H9 (cell line): ENCODE measurements around the gene IER2. TPM values are rescaled to one million over a fixed set of nuclear protein-coding genes. Genes with fewer than 3 reads are reported as not detected.

Experiments
- DNase-seq: peaks from one replicate; pipeline ENCODE4 v3.0.0-alpha.2; 2017
- H2AFZ ChIP-seq: one replicate; pipeline ENCODE4 v1.6.1; 2013; ENCODE audit warnings: mild to moderate bottlenecking, low read length, control low read depth, moderate library complexity
- H2AK5ac ChIP-seq: 2 replicates; pipeline ENCODE4 v1.6.1; 2013; ENCODE audit warnings: low read length, control low read depth, mixed read lengths; ENCODE audit not compliant: insufficient read length
- H2BK120ac ChIP-seq: one replicate; pipeline ENCODE4 v1.6.1; 2013; ENCODE audit warnings: low read depth, mild to moderate bottlenecking, low read length, control low read depth, inconsistent platforms; ENCODE audit not compliant: poor library complexity, severe bottlenecking
- H2BK12ac ChIP-seq: 2 replicates; pipeline ENCODE4 v1.6.1; 2013; ENCODE audit warnings: low read length, control low read depth, mixed read lengths, low read depth; ENCODE audit not compliant: insufficient read length
- H2BK15ac ChIP-seq: 2 replicates; pipeline ENCODE4 v1.6.1; 2013; ENCODE audit warnings: low read depth, low read length, control low read depth
- H2BK20ac ChIP-seq: one replicate; pipeline ENCODE4 v1.6.1; 2013; ENCODE audit warnings: low read depth, mild to moderate bottlenecking, low read length, control low read depth, inconsistent platforms; ENCODE audit not compliant: poor library complexity, severe bottlenecking
- H2BK5ac ChIP-seq: 2 replicates; pipeline ENCODE4 v1.6.1; 2013; ENCODE audit warnings: low read length, control low read depth, mixed read lengths; ENCODE audit not compliant: insufficient read length
- H3K14ac ChIP-seq: 2 replicates; pipeline ENCODE4 v1.6.1; 2013; ENCODE audit warnings: low read length, control low read depth; ENCODE audit not compliant: insufficient read depth
- H3K18ac ChIP-seq: 2 replicates; pipeline ENCODE4 v1.6.1; 2013; ENCODE audit warnings: low read depth, mild to moderate bottlenecking, mixed read lengths, low read length, control low read depth; ENCODE audit not compliant: insufficient read length
- H3K23ac ChIP-seq: 2 replicates; pipeline ENCODE4 v1.6.1; 2013; ENCODE audit warnings: low read length, control low read depth, mixed read lengths, low read depth; ENCODE audit not compliant: insufficient read length
- H3K23me2 ChIP-seq: 2 replicates; pipeline ENCODE4 v1.6.1; 2013; ENCODE audit warnings: low read depth, mild to moderate bottlenecking, mixed read lengths, low read length, control low read depth; ENCODE audit not compliant: insufficient read length, poor library complexity, severe bottlenecking
- H3K27ac ChIP-seq: 2 replicates; pipeline ENCODE4 v1.5.1; 2013; ENCODE audit warnings: low read length, control low read depth, mixed read lengths, low read depth; ENCODE audit not compliant: insufficient read length
- H3K27me3 ChIP-seq: 2 replicates; pipeline ENCODE4 v1.6.1; 2013; ENCODE audit warnings: low read length, control low read depth, inconsistent platforms; ENCODE audit not compliant: insufficient read depth
- H3K4ac ChIP-seq: 2 replicates; pipeline ENCODE4 v1.6.1; 2013; ENCODE audit warnings: low read depth, mild to moderate bottlenecking, control low read depth, inconsistent platforms, low read length, moderate library complexity
- H3K4me1 ChIP-seq: 2 replicates; pipeline ENCODE4 v1.6.1; 2013; ENCODE audit warnings: low read length, control low read depth, inconsistent platforms; ENCODE audit not compliant: insufficient read depth
- H3K4me2 ChIP-seq: 2 replicates; pipeline ENCODE4 v1.6.1; 2013; ENCODE audit warnings: low read length, control low read depth, mixed read lengths; ENCODE audit not compliant: insufficient read length, insufficient read depth
- H3K56ac ChIP-seq: 2 replicates; pipeline ENCODE4 v1.6.1; 2013; ENCODE audit warnings: low read depth, mild to moderate bottlenecking, mixed read lengths, low read length, control low read depth; ENCODE audit not compliant: insufficient read length
- H3K79me1 ChIP-seq: 2 replicates; pipeline ENCODE4 v1.6.1; 2013; ENCODE audit warnings: low read depth, mild to moderate bottlenecking, moderate library complexity, low read length, control low read depth, inconsistent platforms; ENCODE audit not compliant: insufficient read depth, poor library complexity, severe bottlenecking
- H3K79me2 ChIP-seq: 2 replicates; pipeline ENCODE4 v1.6.1; 2013; ENCODE audit warnings: low read length, control low read depth, inconsistent platforms; ENCODE audit not compliant: insufficient read depth
- H3K9ac ChIP-seq: 2 replicates; pipeline ENCODE4 v1.6.1; 2013; ENCODE audit warnings: low read length, control low read depth, mixed read lengths; ENCODE audit not compliant: insufficient read length; ENCODE audit errors: extremely low read depth
- H3K9me3 ChIP-seq: one replicate; pipeline ENCODE4 v1.6.1; 2013; ENCODE audit warnings: low read depth, low read length, inconsistent platforms; ENCODE audit not compliant: control insufficient read depth
- H3T11ph ChIP-seq: one replicate; pipeline ENCODE4 v1.6.1; 2013; ENCODE audit warnings: mild to moderate bottlenecking, low read length, control low read depth, inconsistent platforms
- H4K20me1 ChIP-seq: one replicate; pipeline ENCODE4 v1.6.1; 2013; ENCODE audit not compliant: control insufficient read depth, insufficient read length, insufficient read depth
- H4K5ac ChIP-seq: 2 replicates; pipeline ENCODE4 v1.6.1; 2013; ENCODE audit warnings: low read depth, mild to moderate bottlenecking, mixed read lengths, low read length, control low read depth; ENCODE audit not compliant: insufficient read length
- H4K8ac ChIP-seq: replicated peaks from 2 replicates; pipeline ENCODE4 v1.6.1; 2013; ENCODE audit warnings: low read length, control low read depth, mixed read lengths, low read depth; ENCODE audit not compliant: insufficient read length
- H4K91ac ChIP-seq: 2 replicates; pipeline ENCODE4 v1.6.1; 2013; ENCODE audit warnings: low read depth, mild to moderate bottlenecking, moderate library complexity, mixed read lengths, low read length, control low read depth; ENCODE audit not compliant: insufficient read length
- H3K27ac Mint-ChIP-seq, 3 experiments: 2 replicates in 2 of 3; 3 replicates in 1 of 3; pipeline ENCODE4 v1.8.0; 2020 to 2021; ENCODE audit warnings: mixed read lengths in 3 of 3, mild to moderate bottlenecking in 1 of 3, moderate library complexity in 1 of 3
- H3K27me3 Mint-ChIP-seq: 2 replicates; pipeline ENCODE4 v1.8.0; 2021; ENCODE audit warnings: low read depth, mild to moderate bottlenecking, moderate library complexity, mixed read lengths
- H3K36me3 Mint-ChIP-seq, 3 experiments: 2 replicates in 2 of 3; 3 replicates in 1 of 3; pipeline ENCODE4 v1.8.0; 2020 to 2021; ENCODE audit warnings: low read depth in 3 of 3, mixed read lengths in 3 of 3; ENCODE audit not compliant: insufficient read depth in 1 of 3
- H3K4me1 Mint-ChIP-seq, 2 experiments: 2 replicates each; pipeline ENCODE4 v1.8.0; 2020; ENCODE audit warnings: mixed read lengths in 2 of 2
- H3K4me3 Mint-ChIP-seq, 2 experiments: 2 replicates in 1 of 2; 3 replicates in 1 of 2; pipeline ENCODE4 v1.8.0; 2020 to 2021; ENCODE audit warnings: mild to moderate bottlenecking in 2 of 2, mixed read lengths in 2 of 2, moderate library complexity in 1 of 2
- H3K9me3 Mint-ChIP-seq, 2 experiments: 2 replicates in 1 of 2; 3 replicates in 1 of 2; pipeline ENCODE4 v1.8.0; 2020; ENCODE audit warnings: mild to moderate bottlenecking in 2 of 2, mixed read lengths in 2 of 2, moderate library complexity in 1 of 2
- CTCF ChIP-seq: fragments of 200-600 bp; sonication (generic); conservative IDR thresholded peaks from 3 replicates; pipeline ENCODE4 v1.8.0; 2021; ENCODE audit warnings: antibody characterized with exemption, mild to moderate bottlenecking
- WGBS: extraction: QIAGEN DNeasy Blood & Tissue Kit; methylation state at CpG from one replicate; pipeline ENCODE4 v1.1.7; 2013; ENCODE audit warnings: missing lambda C conversion rate, low lambda C conversion rate, mixed read lengths; ENCODE audit not compliant: insufficient read length; ENCODE audit errors: extremely low coverage; 5-methylcytosine and 5-hydroxymethylcytosine counted together
- total RNA-seq: library from RNA; stranded (reverse); gene quantifications from 2 replicates; pipeline ENCODE4 v1.2.1, GENCODE V29; 2021

The IER2 gene
- total RNA-seq, 1 experiment from 2014 or later: 160 TPM

DNA sequence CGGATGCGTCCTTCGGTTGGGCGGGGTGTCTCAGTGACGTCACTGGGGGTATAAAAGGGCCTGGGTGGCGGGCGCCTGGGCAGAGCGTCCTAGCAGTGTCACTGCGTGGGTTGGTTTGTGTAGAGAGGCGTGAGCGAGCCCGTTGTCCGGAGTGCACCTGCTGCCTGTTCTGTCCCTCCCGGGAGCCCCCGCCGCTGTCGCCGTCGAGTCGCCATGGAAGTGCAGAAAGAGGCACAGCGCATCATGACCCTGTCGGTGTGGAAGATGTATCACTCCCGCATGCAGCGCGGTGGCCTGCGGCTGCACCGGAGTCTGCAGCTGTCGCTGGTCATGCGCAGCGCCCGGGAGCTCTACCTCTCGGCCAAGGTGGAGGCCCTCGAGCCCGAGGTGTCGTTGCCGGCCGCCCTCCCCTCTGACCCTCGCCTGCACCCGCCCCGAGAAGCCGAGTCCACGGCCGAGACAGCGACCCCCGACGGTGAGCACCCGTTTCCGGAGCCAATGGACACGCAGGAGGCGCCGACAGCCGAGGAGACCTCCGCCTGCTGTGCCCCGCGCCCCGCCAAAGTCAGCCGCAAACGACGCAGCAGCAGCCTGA lies 2.9 kb downstream of the IER2 start:
- H3K79me2 ChIP-seq: peaks cover 17% of the 10 kb centered on the region; the same call in 1 of the 2 replicates
- Mint-ChIP-seq H3K36me3 (peaks cover 14 to 21% (median 18%) of the 10 kb centered on the region in 3 experiments), H3K27me3 (peaks cover 12% of the 10 kb centered on the region), H3K27ac (peak overlapping the region; percentile 98 to 100 (median 99)), H3K4me3 (peak overlapping the region; percentile 96 to 97), H3K4me1 (peaks cover 23 to 28% of the 10 kb centered on the region in 2 experiments), H3K9me3 (peaks cover 8 to 9% of the 10 kb centered on the region in 2 experiments; a peak in 3 of 5 replicates)
- no peaks in the 10 kb centered on the region; the same call in 1 of the 2 replicates for H3K4me1 ChIP-seq
- H2AK5ac ChIP-seq: no peak overlapping the region
- H4K8ac ChIP-seq: no peak overlapping the region
- peak overlapping the region; percentile 78 for H3K4me2 ChIP-seq
- no CpG with 5 or more reads among the region's 59 CpGs for WGBS
- no peak overlapping the region for H3K23ac ChIP-seq
- no peak overlapping the region for H2BK20ac ChIP-seq
- H3K9me3 ChIP-seq: no peaks in the 10 kb centered on the region
- H4K5ac ChIP-seq: no peak overlapping the region
- no peak overlapping the region for H2BK12ac ChIP-seq
- H2AFZ ChIP-seq: no peak overlapping the region
- H2BK15ac ChIP-seq: no peak overlapping the region
- H3K79me1 ChIP-seq: no peaks in the 10 kb centered on the region
- H3K27me3 ChIP-seq: no peaks in the 10 kb centered on the region
- peak overlapping the region; percentile 97 for H3K14ac ChIP-seq
- H3K23me2 ChIP-seq: peaks cover 22% of the 10 kb centered on the region
- no peaks in the 10 kb centered on the region for H4K20me1 ChIP-seq
- no peak overlapping the region for H2BK5ac ChIP-seq
- TF ChIP-seq CTCF: 0 out of 3 replicates have a peak, but pooled peaks have one; percentile 14
- no peak overlapping the region for H3K27ac ChIP-seq
- peak; percentile 96 for DNase-seq
- H3K4ac ChIP-seq: no peak overlapping the region
- peak overlapping the region; percentile 97 for H3K9ac ChIP-seq
- no peak overlapping the region for H3T11ph ChIP-seq
- peak overlapping the region; percentile 97 for H3K18ac ChIP-seq
- no peak overlapping the region for H4K91ac ChIP-seq
- H3K56ac ChIP-seq: no peak overlapping the region
- peak overlapping the region; percentile 55 for H2BK120ac ChIP-seq
